Activated CD8-positive, alpha-beta memory T cell treated with anti-CD3 and anti-CD28 coated beads for 1 hour (primary cell): ENCODE measurements around the gene KDM3B.
A peak's percentile ranks its signal among the peaks of the same experiment; 100 is the strongest.
"Not testable (repeated sequence)": the region's sequence is repeated elsewhere in the genome, so short reads cannot be mapped to it uniquely, and the experiment has no call there.

Experiments
- DNase-seq, 2 donors: peaks; one replicate each; pipeline ENCODE4 v3.0.0-alpha.2; 2020; ENCODE audit warnings: low read depth in 1 of 2; ENCODE audit errors: extremely low read depth in 1 of 2

The KDM3B gene

GRCh38 chr5:138382347-138382746, 29.9 kb downstream of the KDM3B start:
- DNase-seq: no peak

- no peak for DNase-seq
These were observed 33.2 kb downstream of the KDM3B start for GRCh38 chr5:138385660-138386059.

GRCh38 chr5:138386290-138386689, 33.8 kb downstream of the KDM3B start:
- DNase-seq: no peak

GRCh38 chr5:138389332-138389731, 36.8 kb downstream of the KDM3B start:
- DNase-seq: no peak

GRCh38 chr5:138389911-138390310, 37.4 kb downstream of the KDM3B start:
- not testable (repeated sequence) for DNase-seq

GRCh38 chr5:138391859-138392386, 39.4 kb downstream of the KDM3B start:
- no peak for DNase-seq

- DNase-seq: no peak
These were observed 50.2 kb downstream of the KDM3B start for GRCh38 chr5:138402640-138403039.

GRCh38 chr5:138408023-138408422, 55.5 kb downstream of the KDM3B start:
- no peak for DNase-seq

GRCh38 chr5:138410996-138411640, 58.6 kb downstream of the KDM3B start:
- not testable (repeated sequence) for DNase-seq

- DNase-seq: no peak
These were observed 66.0 kb downstream of the KDM3B start for GRCh38 chr5:138418444-138418843.

- no peak for DNase-seq
These were observed 72.6 kb downstream of the KDM3B start for GRCh38 chr5:138425079-138425478.

GRCh38 chr5:138435943-138436342, 83.5 kb downstream of the KDM3B start:
- DNase-seq: no peak

GRCh38 chr5:138438003-138438723, 85.7 kb downstream of the KDM3B start:
- no peak for DNase-seq

- peak in 1 of 2 donors; percentile 46 for DNase-seq
These were observed 86.4 kb downstream of the KDM3B start, which contains the start of gene REEP2 for GRCh38 chr5:138438724-138439476. Gene REEP2, plus strand, starts transcription at chr5:138439057. Its CDS starts 152 bp downstream, at chr5:138439209.

- DNase-seq: no peak
These were observed 87.1 kb downstream of the KDM3B start for GRCh38 chr5:138439477-138440158.

GRCh38 chr5:138440159-138441073, 87.9 kb downstream of the KDM3B start:
- DNase-seq: no peak

GRCh38 chr5:138441221-138441620, 88.7 kb downstream of the KDM3B start:
- DNase-seq: no peak

- DNase-seq: no peak
These were observed 91.7 kb downstream of the KDM3B start for GRCh38 chr5:138444078-138444773.
